Measurements from ENCODE around the gene SLC13A3. TPM values are rescaled to one million over a fixed set of nuclear protein-coding genes. Genes with fewer than 3 reads are reported as not detected.

SLC13A3 gene
- total RNA-seq, 1 experiment from 2014 or later = 0.39 TPM

GRCh38 chr20:46696791-46697279 lies 45.6 kb upstream of the SLC13A3 start:
- Histone ChIP-seq H3K36me3 (ENCODE audit: control insufficient read depth, insufficient read depth, low read length) (no peaks in the 10 kb centered on the region), H3K4me3 (ENCODE audit: low read depth, low read length) (no peak overlapping the region), H3K4me1 (no peaks in the 10 kb centered on the region), H3K27me3 (replicated peaks; ENCODE audit: control insufficient read depth, insufficient read depth, low read length) (0 out of 2 replicates have a peak, but pooled peaks cover 1% of the 10 kb centered on the region), H3K9me3 (peaks cover 3% of the 10 kb centered on the region; the same call in 1 of the 2 replicates)
- no peaks in the 10 kb centered on the region for H3K4me1 Mint-ChIP-seq (ENCODE audit: low read depth, unreplicated experiment)
- no peak overlapping the region for H3K27ac Mint-ChIP-seq (ENCODE audit: unreplicated experiment)
- TF ChIP-seq CTCF (IDR thresholded peaks at IDR 0.05; ENCODE audit: insufficient read depth in 1 of 2, low read depth in 1 of 2, low read length in 1 of 2, severe bottlenecking in 1 of 2, unreplicated experiment in 1 of 2) = no peak
- H3K9me3 Mint-ChIP-seq (ENCODE audit: unreplicated experiment) = no peaks in the 10 kb centered on the region
- no peak overlapping the region for H3K4me3 Mint-ChIP-seq (ENCODE audit: unreplicated experiment)
- no TSS peak for BruUV-seq (replicated peaks)
- no peaks in the 10 kb centered on the region for H3K36me3 Mint-ChIP-seq (ENCODE audit: insufficient read depth, unreplicated experiment)
- CTCF ChIA-PET = interaction anchor here (0.6 to 1.1 kb wide), 3 partner anchors 13 to 62 kb away, joined by 3 read pairs; no protein-coding TSS in a partner anchor
- H3K27me3 Mint-ChIP-seq (ENCODE audit: insufficient read depth, unreplicated experiment) = no peaks in the 10 kb centered on the region
- intact Hi-C loops (cut with micrococcal nuclease; ENCODE audit: unreplicated experiment) = no loop called here
- POLR2A ChIA-PET = no interaction called here
- peak in 1 of 2 experiments; percentile 34 for DNase-seq

- no TSS peak for BruUV-seq (replicated peaks)
- no peak overlapping the region for H3K4me3 ChIP-seq (ENCODE audit: low read depth, low read length)
- no peaks in the 10 kb centered on the region for H3K36me3 Mint-ChIP-seq (ENCODE audit: insufficient read depth, unreplicated experiment)
- peaks cover 3% of the 10 kb centered on the region; the same call in 1 of the 2 replicates for H3K9me3 ChIP-seq
- H3K27me3 Mint-ChIP-seq (ENCODE audit: insufficient read depth, unreplicated experiment) = no peaks in the 10 kb centered on the region
- H3K4me1 ChIP-seq = no peaks in the 10 kb centered on the region
- TF ChIP-seq CTCF (IDR thresholded peaks at IDR 0.05; ENCODE audit: insufficient read depth in 1 of 2, low read depth in 1 of 2, low read length in 1 of 2, severe bottlenecking in 1 of 2, unreplicated experiment in 1 of 2) = no peak
- no peaks in the 10 kb centered on the region for H3K9me3 Mint-ChIP-seq (ENCODE audit: unreplicated experiment)
- H3K4me1 Mint-ChIP-seq (ENCODE audit: low read depth, unreplicated experiment) = peaks cover 2% of the 10 kb centered on the region
- H3K4me3 Mint-ChIP-seq (ENCODE audit: unreplicated experiment) = no peak overlapping the region
- intact Hi-C loops (cut with micrococcal nuclease; ENCODE audit: unreplicated experiment) = no loop called here
- DNase-seq = no peak
- ChIA-PET CTCF (interaction anchor here (1.0 kb wide), 1 partner anchor 63 kb away, joined by 3 read pairs; no protein-coding TSS in a partner anchor), POLR2A (no interaction called here)
- H3K27ac Mint-ChIP-seq (ENCODE audit: unreplicated experiment) = no peak overlapping the region
- 0 out of 2 replicates have a peak, but pooled peaks cover 1% of the 10 kb centered on the region for H3K27me3 ChIP-seq (replicated peaks; ENCODE audit: control insufficient read depth, insufficient read depth, low read length)
- H3K36me3 ChIP-seq (ENCODE audit: control insufficient read depth, insufficient read depth, low read length) = no peaks in the 10 kb centered on the region
Observed at GRCh38 chr20:46695892-46696291, 44.6 kb upstream of the SLC13A3 start.

- intact Hi-C loops (cut with micrococcal nuclease; ENCODE audit: unreplicated experiment) = no loop called here
- Mint-ChIP-seq H3K36me3 (ENCODE audit: insufficient read depth, unreplicated experiment) (peaks cover under 1% of the 10 kb centered on the region), H3K27me3 (ENCODE audit: insufficient read depth, unreplicated experiment) (no peaks in the 10 kb centered on the region), H3K9me3 (ENCODE audit: unreplicated experiment) (no peaks in the 10 kb centered on the region), H3K27ac (ENCODE audit: unreplicated experiment) (no peak overlapping the region), H3K4me3 (ENCODE audit: unreplicated experiment) (no peak overlapping the region), H3K4me1 (ENCODE audit: low read depth, unreplicated experiment) (peaks cover 10% of the 10 kb centered on the region)
- H3K36me3 ChIP-seq (ENCODE audit: control insufficient read depth, insufficient read depth, low read length) = no peaks in the 10 kb centered on the region
- no TSS peak for BruUV-seq (replicated peaks)
- ChIA-PET CTCF (interaction anchor here (0.6 to 1.1 kb wide), 2 partner anchors 9 to 101 kb away, joined by 3 to 8 read pairs; no protein-coding TSS in a partner anchor), POLR2A (no interaction called here)
- no peaks in the 10 kb centered on the region for H3K27me3 ChIP-seq (replicated peaks; ENCODE audit: control insufficient read depth, insufficient read depth, low read length)
- peaks cover 4% of the 10 kb centered on the region; the same call in 1 of the 2 replicates for H3K4me1 ChIP-seq
- DNase-seq = peak in 1 of 2 experiments; percentile 32
- no peak overlapping the region for H3K4me3 ChIP-seq (ENCODE audit: low read depth, low read length)
- H3K9me3 ChIP-seq = peaks cover 2% of the 10 kb centered on the region; the same call in 1 of the 2 replicates
- no peak for TF ChIP-seq CTCF (IDR thresholded peaks at IDR 0.05; ENCODE audit: insufficient read depth in 1 of 2, low read depth in 1 of 2, low read length in 1 of 2, severe bottlenecking in 1 of 2, unreplicated experiment in 1 of 2)
Observed at GRCh38 chr20:46694484-46694883, 43.2 kb upstream of the SLC13A3 start.
